Stimulated activated CD4-positive, alpha-beta T cell treated with anti-CD3 and anti-CD28 coated beads, Interleukin-4, amount 100 ng/mL, for 1 hour (primary cell): ENCODE data around the gene CXCL5.
"Not testable (repeated sequence)": the region's sequence is repeated elsewhere in the genome, so short reads cannot be mapped to it uniquely, and the experiment has no call there.

ENCODE experiments used
- DNase-seq: peaks from one replicate; pipeline ENCODE4 v3.0.0-alpha.2; 2020

Gene CXCL5

DNA sequence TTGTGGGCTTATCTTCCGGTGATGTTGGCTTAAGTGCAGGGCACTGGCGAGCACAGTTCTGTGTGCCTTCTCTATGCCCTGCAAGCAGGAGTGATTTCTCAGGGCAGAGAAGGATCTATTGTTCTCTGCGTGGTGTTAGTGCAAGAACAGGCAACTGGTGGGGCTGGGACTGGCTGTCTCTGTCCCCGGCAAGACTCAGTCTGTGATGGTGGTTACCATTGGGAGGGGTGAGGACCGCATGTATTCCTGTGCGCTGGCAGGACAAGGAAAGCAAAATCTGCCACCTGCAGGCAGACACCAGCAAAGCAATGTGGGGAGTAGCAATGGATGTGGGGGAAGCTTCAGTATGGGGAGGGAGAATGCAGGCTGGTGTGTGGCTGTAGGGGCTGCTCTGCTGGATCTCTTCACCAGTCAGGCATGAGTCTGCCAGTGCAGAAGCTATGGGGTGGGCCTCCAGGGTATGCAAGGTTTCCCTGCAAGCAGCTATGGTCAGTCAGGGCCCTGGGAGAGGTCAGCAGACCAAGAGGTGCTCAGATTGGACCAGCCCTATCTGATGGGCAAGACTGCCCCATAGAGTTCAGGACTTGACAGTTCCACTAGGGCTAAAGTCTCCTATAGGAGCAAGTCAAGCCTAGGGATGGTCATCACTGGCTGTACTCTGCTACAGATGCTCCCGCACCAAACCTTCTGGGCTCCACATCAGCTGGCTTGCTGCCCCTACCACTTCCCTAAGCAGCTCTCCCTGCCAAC, 33.4 kb downstream of the CXCL5 start:
- no peak for DNase-seq

DNA sequence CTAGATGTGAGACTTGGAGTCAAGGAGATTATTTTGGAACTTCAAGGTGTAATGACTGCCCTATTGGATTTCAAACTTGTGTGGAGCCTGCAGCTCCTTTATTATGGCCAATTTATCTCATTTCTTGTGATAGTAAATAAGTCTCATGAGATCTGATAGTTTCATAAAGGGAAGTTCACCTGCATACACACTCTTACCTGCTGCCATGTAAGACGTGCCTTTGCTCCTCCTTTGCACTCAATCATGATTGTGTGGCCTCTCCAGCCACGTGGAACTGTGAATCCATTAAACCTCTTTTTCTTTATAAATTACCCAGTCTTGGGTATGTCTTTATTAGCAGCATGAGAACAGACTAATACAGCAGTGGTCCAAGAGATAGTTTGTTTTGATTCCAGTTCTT, 35.8 kb downstream of the CXCL5 start:
- DNase-seq = no peak

DNA sequence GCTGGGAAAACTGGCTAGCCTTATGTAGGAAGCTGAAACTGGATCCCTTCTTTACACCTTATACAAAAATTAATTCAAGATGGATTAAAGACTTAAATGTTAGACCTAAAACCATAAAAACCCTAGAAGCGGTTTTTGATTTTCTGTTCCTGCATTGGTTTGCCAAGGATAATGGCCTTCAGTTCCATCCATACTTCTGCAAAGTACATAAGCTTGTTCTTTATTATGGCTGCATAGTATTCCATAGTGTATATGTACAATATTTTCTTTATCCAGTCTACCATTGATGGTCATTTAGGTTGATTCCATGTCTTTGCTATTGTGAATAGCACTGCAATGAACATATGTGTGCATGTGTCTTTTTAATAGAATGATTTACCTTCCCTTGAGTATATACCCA, 39.4 kb downstream of the CXCL5 start:
- not testable (repeated sequence) for DNase-seq

DNA sequence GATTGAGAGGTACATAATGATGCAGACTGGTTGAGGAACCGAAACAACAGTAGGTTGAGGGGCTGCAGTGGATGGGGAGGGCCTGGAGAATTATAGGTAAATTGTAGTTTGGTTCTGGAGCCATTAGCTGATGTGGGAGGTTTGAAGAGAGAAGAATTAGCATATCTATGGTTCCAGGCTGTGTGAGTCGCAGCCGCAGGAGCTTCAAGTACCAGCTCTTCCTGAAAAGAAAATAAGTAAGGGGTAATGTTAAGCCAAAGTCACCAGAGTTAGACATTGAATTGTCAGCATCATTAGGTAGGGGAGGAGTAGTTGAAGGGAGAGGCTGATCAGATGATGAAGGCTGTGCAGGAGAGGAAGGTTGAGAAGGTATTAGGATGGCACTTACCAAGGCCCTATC, 46.1 kb downstream of the CXCL5 start:
- DNase-seq = no peak

DNA sequence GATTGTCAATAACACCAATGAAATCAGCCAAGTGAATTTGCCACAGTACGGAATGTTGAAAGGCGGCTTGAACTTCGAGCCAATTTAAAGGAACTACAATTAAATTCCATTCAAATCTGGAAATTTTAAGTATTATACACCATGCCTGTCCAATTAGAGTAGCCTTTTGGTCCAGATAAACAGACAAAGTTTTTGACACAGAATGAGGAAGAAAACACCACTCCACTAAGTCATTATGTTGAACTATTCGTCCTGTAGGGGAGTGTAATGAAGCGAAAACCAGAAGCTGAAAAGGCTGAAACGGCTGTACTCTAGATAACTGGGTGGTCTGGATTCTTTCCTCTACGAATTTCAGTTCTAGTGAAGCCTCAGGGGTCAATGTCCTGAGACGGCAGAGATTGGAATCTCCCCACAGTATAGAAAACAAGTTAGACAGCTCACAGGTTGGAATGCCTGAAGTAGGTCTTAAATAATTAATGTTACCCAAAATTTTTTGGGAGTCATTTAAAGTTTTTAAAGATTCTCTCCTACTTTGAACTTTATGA, 48.0 kb downstream of the CXCL5 start:
- not testable (repeated sequence) for DNase-seq

DNA sequence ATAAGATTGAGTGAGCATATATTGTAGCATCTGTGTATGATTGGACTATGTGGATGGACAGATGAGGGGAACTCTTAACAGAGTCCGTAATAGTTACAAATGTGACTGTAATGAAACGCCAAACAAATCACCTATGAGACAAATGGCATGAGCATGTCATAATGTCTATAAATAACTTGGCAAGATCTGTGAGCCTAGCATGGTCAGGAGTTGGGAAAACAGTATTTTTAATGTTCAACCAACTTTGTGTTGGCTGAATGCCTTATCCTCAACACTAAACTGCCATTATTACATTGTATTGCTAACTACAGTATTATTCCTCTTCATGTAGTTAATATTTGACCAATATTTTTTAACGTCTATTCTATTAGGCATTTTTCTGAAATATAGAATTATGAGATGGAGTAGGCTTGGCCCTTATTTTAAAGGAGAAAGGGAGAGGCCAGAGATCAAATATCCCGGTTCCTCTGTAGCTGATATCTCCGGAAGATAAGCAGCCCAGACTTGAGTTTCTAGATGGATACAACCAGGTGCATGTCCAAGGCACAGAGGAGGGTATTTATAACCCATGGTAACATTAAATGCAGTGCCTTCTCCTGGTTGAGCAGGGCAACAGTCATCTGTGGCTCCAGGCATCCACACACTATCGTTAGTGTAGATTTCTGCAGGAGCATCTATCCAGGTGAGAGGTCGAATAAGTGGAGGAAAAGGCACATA, 49.3 kb downstream of the CXCL5 start:
- DNase-seq = no peak

DNA sequence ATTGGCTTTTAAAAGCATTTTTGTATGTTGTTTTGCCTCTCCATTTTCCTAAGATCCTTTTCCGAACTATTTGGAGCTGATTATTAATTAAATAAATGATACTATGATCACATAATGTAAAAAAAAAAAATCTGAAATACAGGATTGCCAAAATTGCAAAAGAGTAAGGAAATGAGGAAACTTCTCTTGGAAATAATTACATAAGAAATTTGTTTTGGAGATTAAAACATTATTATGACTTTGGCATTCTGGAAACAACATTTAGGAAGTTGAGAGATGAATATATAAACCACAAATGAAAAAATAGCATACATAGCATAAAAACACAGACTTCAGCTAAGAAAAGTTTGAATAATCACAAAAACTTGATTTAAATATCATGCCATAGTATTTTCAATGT, 50.2 kb downstream of the CXCL5 start:
- DNase-seq = no peak

DNA sequence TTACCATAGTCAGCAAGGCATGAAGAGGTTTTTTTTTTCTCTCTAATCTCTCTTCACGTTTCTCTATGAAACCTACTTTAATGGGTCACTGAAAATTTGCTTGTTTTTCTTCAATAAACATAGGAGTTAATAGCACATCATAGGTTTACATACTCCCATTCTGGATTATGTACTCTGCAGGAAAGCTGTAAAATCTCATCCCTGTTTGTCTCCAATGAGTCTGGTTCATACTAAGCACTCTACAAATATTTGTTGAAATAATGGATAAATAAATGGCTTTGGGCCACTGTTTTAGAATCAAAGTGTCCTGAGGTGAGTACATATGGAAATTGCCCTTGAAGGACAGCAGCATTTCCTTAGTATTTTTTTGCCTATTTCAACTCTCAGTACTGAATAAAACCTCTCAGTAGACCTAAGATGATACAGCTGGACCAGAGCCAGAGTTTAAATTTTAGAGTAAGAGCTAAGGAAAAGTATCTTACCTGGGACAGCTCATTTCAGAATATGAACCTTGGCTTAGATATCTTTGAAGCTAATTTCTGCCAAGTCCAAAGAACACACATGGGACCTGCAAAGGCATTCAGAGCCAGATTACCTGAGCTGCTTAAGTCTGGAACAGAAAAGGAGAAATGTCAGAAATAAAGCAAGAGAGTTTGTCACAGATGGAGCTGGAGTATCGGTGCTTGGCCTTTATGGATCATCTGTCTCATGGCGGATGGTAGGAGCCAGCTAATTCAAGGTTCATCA, 51.1 kb downstream of the CXCL5 start:
- DNase-seq = no peak

DNA sequence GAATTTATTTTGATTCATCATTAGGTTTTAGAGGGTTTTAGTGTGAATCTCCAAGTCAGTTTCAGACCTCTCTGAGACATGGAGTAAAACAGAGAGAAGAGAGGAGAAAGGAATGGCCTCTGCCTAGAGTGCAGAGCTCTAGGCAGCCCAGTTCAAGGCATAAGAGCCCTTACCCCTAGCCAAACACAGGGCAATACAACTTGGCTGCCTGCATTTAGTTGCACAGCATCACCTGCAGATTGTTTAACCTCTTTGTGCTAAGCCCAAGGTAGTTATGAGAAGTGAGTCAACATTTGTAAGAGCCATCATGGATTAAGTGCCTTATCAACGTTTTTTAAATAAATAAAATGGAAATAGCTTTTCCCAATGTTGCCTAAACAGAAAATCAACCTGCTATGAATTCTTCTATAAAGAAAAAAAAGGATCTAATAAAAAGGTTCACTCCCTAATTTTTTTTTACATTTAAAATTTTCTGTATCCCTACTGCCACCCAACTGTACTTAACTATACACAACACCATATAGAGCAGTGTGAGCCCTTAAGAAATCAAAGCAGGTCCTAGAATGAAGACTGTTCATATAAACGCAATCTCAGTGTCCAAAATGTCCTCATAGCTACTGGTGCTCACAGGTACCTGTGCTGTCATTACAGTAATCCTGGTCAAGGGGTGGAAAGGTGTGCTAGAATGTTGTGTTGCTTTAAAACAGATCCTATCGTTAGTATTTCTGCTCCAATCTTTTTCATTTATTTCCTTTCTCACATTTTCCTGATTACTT, 52.6 kb downstream of the CXCL5 start:
- DNase-seq = no peak
